ENCODE results near the gene TNRC6C.

DNA sequence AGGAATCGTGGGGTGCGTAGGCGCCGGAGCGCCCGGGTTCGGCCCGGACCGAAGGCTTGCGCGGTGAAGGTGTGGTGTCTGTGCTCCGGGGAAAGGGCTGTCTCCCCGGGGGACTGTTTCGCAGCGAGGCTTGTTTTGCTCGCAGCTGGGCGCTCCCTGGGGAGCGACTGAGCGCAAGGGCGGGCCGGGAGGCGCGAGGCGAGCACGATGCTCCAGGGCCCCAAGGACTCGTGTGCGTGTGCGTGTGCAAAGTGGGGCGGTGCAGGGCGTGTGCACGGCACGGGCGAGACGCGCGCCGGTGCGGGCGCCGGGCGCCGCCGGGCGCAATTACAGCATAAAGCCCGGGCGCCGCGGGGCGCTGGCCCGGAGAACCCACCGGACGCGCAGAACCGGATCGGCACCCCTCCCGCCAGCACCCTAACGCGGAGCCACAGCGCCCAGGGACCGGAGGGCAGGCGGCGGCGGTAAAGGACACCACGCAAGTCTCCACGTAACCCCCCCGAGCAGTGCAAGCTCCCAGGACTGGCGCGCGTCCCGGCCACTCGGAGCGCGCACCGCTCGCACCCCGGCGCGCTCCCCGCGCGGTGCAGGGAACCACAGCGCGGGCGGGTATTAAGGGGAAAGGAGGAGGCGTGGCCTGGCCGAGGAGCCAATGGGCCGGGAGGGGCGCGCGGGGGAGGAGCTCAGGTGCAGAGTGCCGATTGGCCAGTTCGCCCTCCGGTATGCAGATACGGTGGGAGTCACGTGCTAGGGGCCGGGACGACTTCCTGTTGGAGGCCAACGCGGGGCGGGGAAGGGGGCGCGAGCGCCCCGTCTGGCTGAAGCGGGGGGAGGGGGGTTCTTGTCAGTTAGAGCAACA lies at the start of gene TNRC6C:
- TF ChIP-seq POLR2AphosphoS5 (IDR thresholded peaks at IDR 0.05) (peak; percentile 98 to 100 (median 100)), CTCF (IDR thresholded peaks at IDR 0.05) (peak; percentile 5 to 14), EP300 (IDR thresholded peaks at IDR 0.05) (no peak)

Measured in suprapubic skin (tissue), 4 donors.